Putamen (tissue), 1 donor: ENCODE data around the gene YIPF6.
"Not testable (repeated sequence)": the region's sequence is repeated elsewhere in the genome, so short reads cannot be mapped to it uniquely, and the experiment has no call there.

Experiments
- DNase-seq: peaks from one replicate; pipeline ENCODE4 v3.0.0-alpha.2; 2016; ENCODE audit warnings: low spot score

The YIPF6 gene, protein sequence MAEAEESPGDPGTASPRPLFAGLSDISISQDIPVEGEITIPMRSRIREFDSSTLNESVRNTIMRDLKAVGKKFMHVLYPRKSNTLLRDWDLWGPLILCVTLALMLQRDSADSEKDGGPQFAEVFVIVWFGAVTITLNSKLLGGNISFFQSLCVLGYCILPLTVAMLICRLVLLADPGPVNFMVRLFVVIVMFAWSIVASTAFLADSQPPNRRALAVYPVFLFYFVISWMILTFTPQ

DNA sequence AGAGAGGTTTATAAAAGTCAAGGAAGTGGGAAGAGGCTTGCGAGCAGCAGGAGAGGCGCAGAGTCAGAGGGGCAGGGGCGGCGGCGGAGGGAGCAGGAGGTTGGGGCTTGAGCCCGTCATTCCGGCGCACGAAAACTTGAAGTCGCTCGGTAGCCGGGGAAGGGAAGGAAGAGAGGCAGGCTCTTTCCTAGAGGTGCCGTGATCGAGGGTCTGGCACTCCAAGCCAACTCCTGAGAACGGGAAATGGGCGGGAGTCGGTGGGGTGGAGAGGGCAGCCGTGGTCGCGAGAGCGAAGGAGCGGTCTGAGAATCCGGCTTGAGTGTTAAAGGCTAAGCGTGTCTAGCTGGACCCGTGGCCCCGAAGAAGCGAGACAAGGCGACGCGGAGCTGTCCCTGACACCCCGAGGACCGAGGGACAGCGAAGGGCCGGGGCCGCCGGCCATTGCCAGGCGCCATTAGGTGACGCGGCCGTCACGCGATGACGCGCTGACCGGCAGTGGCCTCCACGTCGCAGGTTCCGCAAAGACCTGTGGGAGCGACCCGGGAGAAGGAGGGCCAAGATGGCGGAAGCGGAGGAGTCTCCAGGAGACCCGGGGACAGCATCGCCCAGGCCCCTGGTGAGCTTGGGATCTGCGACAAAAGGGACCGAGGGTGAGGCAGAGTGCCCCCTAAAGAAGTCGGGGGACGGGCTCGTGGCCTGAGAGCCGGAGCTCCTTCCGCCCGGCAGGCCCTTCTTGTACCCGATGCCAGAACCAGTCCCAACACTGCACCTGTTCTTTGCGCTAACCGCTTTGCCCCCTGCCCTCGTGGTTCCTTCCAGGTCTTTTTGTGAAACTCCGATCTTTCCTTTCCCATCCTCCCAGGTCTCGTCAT lies at the start of gene YIPF6:
Gene YIPF6, plus strand, starts transcription at position 544 of the 872 bp plus-strand sequence. Its CDS starts 16 bp downstream, at position 560.
- DNase-seq = peak; percentile 75

DNA sequence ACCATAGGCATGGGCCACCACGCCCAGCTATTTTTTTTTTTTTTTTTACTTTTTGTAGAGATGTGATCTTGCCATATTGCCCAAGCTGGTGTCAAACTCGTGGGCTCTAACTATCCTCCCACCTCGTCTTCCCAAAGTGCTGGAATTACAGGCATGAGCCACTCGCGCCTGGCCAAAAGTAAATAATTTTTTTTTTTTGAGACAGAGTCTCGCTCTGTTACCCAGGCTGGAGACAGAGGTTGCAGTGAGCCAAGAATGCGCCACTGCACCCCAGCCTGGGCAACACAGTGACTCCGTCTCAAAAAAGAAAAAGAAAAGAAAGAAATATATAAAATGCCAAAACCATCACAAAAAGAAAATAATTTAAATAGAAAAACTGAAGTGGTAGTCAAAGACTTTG lies 47.1 kb upstream of the YIPF6 start:
- no peak for DNase-seq

DNA sequence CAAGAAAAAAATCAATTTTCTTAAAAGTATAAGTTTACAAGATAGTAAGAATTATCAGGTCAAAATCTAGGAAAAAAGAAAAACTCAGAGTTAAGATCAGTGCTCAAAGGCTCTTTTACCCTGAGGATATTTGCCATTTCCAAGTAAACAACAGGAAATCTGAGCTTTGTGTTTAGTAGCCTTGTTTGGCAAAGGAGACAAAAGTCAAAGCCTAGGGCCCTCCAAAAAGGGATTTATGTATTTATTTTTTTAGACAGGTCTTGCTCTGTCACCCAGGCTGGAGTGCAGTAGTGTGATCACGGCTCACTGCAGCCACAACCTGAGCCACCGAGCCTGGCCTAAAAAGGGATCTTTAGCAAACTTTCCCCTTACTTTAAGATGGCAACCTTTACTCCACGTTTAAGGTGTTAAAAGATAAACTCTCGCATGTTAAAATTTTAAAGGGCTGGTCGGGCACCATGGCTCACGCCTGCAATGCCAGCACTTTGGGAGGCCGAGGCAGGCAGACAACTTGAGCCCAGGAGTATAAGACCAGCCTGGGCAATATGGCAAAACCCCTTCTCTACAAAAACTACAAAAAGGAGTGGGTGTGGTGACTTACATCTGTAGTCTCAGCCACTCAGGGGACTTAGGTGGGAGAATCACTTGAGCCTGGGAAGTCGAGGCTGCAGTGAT lies 44.2 kb upstream of the YIPF6 start:
- no peak for DNase-seq

DNA sequence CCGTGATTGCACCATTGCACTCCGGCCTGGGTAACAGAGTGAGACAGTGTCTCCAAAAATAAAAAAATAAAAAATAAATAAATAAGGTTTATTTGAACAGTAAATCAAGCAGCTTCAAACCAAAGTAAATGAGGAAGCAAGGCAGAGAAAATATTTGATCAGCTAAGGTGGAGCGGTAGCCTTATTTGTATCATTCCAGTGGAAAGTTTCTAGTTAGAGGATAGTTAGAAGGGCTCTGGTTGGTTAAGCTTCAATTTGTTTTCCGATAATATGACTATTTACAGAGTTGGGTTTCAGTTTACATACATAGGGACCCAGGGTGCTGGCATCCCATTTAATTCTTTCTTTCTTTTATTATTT lies 43.7 kb upstream of the YIPF6 start:
- no peak for DNase-seq

DNA sequence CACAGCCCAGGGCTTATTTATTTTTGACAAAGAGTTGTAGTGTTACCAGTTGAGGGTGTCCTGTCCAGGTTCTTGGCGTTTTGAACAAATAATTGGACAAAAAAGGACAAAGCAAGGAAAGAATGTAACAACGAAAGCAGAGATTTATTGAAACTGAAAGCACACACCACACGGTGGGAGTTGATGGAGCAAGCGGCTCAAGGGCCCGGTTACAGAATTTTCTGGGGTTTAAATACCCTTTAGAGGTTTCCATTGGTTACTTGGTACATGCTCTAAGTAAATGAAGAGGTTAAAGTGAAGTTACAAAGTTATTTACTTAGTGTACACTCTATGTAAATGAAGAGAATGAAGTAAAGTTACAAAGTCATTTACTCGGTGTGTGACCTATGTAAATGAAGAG lies 37.8 kb upstream of the YIPF6 start:
- DNase-seq = no peak

DNA sequence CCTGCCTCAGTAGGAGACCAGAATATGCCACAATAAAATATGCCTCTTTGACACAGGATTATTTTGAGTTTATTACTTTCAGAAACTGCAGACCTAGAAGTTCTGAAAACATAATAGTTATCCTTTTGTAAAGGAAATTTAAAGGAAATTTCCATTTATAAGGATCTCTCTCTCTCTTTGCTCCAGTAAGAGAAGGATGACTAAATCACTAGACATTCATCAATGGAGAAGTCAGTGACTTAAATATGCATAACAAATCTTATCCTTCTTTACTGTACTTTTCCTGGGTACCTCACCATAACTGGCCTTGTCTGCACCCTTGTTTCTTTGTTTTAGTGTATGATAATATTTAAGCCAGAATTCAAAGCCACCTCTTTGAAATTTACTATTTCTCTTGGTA lies 37.3 kb upstream of the YIPF6 start:
- no peak for DNase-seq

DNA sequence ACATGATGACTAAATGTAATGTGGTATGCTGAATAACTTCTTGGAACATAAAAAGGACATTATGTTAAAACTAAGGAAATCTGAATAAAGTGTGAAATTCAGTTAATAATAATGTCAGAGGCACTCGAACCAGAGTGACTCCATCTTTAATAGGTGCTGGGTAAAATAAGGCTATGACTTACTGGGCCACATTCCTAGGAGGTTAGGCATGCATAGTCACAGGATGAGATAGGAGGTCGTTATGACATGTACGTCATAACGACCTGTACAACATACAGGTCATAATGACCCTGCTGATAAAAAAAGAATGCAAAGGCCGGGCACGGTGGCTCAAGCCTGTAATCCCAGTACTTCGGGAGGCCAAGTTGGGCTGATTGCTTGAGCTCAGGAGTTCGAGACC lies 36.7 kb upstream of the YIPF6 start:
- no peak for DNase-seq

DNA sequence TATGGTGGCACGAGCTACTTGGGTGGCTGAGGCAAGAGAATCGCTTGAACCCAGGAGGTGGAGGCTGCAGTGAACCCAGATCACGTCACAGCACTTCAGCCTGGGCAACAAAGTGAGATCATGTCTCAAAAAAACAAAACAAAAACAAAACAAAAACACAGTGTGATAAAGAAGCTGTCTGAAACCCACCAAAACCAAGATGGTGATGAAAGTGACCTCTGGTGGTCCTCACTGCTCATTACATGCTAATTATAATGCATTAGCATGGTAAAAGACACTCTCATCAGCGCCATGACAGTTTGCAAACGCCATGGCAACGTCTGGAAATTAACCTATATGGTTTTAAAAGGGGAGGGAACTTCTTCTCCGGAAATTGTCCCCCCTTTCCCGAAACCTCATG lies 36.2 kb upstream of the YIPF6 start:
- DNase-seq = peak; percentile 19

DNA sequence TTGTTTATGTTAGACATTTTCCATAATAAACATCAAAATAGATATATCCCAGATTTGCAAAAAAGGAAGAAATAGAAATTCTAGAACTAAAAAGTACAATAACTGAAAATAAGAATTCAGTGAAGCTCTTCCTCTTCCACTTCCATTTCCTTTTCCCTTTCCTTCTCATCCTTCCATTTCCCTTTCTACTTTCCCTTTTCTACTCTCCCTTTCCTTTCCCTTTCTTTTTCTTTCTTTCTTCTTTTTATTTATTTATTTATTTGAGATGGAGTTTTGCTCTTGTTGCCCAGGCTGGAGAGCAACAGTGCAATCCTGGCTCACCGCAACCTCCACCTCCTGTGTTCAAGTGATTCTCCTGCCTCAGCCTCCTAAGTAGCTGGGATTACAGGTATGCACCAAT lies 35.0 kb upstream of the YIPF6 start:
- no peak for DNase-seq

DNA sequence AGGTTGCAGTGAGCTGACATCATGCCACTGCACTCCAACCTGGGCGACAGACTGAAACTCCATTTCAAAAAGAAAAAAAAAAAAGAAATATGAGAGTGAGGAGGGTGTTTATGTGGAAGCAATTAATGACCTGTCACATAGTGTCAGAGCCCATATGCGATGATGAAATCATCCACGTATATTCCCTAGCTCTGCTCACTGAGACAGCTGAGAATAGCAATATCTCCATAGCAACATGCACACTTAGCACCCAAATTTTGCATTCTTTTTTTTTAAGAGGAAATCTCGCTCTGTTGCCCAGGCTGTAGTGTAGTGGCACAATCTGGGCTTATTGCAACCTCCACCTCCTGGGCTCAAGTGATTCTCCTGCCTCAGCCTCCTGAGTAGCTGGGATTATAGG lies 34.1 kb upstream of the YIPF6 start:
- no peak for DNase-seq

DNA sequence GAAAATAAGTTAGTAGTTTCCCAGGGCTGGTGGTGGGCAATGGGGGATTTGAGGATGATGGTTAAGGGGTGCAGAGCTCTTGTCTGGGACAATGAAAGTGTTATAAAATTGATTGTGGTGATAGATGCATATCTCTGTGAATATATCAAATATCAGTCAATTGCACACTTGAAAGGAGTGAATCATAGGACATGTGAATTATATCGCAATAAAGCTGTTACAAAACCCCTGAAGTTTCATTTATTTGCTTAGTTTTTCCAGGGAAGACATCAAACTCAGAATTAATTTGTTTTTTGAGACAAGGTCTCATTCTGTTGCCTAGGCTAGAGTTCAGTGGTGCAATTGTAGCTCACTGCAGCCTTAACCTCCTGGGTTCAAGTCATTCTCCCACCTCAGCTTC lies 17.9 kb upstream of the YIPF6 start:
- no peak for DNase-seq

DNA sequence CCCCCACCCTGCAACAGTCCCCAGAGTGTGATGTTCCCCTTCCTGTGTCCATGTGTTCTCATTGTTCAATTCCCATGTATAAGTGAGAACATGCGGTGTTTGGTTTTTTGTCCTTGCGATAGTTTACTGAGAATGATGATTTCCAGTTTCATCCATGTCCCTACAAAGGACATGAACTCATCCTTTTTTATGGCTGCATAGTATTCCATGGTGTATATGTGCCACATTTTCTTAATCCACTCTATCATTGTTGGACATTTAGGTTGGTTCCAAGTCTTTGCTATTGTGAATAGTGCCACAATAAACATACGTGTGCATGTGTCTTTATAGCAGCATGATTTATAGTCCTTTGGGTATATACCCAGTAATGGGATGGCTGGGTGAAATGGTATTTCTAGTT lies 12.7 kb upstream of the YIPF6 start:
- DNase-seq = not testable (repeated sequence)

DNA sequence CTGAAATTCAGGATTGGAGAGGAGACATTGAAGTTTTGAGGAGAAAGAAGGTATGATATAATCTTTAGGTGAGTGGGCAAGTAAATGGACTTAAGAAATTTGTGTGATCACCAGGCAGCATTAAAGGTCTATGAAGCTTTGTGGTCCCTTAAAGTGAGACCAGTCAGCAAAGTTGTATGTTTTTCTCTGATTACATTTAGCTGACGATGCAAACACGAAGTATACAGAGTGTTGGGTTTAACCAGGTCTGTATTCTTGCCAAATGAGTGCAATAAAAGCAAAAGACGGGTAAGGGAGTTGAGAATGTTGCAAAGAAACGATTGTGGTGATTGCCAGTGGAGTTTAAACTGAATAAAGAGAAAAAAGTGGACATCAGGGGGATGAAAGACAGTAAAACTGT lies 11.6 kb upstream of the YIPF6 start:
- no peak for DNase-seq

DNA sequence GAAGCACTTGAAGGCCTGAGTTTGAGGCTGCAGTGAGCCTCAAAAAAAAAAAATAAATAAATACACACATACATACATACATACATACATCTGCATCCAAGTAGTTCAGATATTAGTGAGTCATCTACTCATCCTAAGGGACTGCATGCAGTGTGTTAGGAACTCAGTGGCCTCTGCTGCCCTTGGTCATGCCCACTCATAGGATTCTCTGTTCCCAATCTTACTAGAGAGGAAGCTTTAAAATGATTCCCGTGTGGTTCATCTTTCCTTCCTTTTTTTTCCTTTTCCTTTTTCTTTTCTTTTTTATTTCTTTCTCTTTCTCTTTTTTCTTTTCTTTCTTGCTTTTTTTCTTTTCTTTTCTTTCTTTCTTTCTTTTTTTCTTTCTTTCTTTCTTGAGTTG lies 10.9 kb upstream of the YIPF6 start:
- no peak for DNase-seq

DNA sequence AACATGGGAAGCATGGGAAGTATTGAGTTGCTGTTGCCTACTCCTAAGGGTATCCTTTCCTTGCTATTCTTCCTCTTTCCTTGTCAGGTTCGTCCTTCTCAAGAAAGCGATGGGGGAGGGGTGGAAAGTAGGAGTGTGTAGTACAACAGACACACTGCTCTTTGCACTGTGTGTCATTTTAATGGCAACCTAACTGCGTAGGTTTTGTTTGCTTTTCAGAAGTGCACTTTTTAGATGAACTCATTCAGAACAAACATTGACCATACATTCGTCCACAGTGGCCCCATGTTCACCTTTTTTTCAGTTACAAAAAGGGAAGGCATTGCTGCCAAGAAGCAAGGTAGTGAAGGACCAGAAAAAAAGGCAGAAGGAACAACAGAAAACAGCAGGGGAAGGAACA lies 10.2 kb upstream of the YIPF6 start:
- DNase-seq = no peak

DNA sequence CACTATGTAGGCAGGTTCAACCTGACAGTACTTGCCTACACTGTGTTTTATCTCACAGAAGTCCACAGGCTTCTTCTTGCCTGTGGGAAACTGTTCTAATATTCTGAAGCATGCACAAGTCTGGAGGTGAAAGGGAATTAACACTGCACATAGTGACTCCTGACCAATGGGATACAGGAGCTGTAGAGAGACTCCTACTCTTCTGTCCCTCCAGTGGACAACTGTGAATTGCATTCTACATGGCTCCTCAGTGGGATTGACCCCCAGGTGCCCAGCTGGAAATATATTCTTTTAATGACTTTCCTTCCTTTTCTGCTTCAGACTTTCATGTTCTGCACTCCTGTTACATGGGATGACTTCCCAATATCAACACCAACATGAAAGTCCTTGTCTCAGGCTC lies 8.2 kb upstream of the YIPF6 start:
- no peak for DNase-seq

DNA sequence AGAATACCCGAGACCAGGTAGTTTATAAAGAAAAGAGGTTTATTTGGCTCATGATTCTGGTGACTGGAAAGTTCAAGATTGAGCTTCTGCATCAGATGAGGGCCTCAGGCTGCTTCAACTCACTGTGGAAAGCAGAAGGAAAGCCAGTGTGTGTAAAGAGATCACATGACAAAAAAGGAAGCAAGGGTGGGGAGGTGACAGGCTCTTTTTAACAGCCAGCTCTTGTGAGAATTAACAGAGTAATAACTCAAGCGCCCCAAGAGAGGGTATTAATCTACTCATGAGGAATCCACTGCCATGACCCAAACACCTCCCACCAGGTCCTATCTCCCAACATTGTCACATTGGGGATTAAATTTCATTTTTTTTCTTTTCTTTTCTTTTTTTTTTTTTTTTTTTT lies 6.3 kb upstream of the YIPF6 start:
- no peak for DNase-seq

DNA sequence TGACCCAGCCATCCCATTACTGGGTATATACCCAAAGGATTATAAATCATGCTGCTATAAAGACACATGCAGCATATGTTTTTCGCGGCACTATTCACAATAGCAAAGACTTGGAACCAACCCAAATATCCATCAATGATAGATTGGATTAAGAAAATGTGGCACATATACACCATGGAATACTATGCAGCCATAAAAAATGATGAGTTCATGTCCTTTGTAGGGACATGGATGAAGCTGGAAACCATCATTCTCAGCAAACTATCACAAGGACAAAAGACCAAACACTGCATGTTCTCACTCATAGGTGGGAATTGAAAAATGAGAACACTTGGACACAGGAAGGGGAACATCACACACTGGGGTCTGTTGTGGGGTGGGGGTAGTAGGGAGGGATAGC lies 5.1 kb upstream of the YIPF6 start:
- DNase-seq = not testable (repeated sequence)

DNA sequence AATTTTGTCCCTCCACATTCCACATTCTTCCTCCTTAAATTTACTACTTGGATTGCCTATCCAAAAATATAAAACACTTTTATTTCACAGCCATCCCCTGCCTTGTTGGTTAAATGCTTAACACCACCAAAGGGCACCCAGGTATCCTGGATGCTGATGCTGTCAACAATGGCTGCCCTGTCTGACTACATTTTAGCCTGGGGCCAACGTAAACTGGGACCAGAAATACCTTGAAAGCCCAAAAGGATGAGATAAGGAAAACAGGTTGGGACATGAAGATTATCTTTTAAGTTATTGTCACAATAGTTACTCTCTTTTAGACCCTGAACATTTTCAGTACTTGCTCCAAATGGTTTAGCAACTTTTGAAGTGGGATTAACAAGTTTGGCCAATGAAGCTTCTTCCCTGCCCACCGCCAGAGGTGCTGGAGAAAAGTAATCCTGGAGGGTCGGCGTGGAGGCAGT lies 775 bp upstream of the YIPF6 start:
- no peak for DNase-seq

DNA sequence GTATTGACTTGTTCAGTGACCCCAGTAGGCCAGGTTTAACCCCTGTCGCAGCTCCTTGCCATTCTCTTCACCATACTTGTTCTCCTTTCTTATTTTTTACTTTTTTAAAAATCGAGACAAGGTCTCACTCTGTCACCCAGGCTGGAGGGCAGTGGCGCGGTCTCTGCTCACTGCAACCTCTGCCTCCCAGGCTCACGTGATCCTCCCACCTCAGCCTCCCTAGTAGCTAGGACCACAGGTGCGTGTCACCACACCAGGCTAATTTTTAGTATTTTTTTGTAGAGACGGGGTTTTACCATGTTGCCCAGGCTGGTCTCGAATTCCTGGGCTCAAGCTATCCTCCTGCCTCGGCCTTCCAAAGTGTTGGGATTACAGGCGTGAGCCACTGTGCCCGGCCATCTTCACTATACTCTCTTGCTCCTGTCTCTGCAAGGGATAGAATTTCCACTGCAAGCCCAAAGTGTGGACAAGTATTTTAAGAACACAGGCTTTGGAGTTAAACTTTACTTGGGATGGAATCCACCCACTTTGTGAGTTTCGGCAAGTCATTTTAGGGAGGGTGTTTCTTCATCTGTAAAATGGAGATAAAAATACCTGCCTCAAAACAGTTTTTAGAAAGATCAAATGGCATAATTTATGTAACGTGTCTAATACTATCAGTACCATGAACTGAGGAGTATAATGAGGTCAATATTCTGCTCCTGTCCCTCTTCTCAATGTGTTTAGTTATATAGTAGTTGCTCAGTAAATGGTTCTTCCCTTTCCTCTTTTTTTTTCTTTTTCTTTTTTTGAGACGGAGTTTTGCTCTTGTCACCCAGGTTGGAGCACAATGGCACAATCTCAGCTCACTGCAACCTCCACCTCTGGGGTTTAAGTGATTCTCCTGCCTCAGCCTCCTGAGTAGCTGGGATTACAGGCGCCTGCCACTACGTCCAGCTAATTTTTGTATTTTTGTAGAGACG lies 973 bp downstream of the YIPF6 start:
- no peak for DNase-seq

DNA sequence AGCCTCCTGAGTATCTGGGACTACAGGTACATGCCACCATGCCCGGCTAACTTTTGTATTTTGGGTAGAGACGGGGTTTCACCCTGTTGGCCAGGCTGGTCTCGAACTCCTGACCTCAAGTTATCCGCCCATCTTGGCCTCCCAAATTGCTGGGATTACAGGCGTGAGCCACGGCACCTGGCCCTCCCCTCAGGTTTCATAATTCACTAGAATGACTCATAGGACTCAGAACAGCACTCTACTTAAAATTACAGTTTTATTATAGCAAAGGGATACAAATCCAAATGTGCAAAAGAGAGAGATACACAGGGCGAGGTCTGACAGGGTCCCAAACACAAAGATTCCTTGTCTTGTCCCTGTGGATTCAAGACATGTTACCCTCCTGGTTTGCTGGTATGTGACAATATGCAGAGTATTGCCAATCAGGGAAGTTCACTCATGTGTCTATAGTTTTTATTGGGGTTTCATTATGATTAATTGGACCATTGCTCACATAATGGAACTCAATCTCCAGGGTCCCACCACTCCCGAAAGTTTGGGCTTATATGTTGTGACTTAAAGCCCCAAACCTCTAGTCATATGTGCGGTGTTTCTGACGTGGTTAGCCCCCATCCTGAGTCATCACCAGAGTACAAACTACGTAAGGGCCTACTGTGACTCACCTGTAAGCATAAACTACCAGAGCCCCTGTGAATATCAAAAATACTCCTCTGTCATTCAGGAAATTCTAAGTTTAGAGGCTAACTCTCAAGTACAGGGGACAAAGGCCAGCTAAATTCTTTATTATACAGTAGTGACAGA lies 5.2 kb downstream of the YIPF6 start:
- DNase-seq = no peak
